GM21367 (cell line): ENCODE measurements around the gene PGK2.

Experiments
- ATAC-seq: cut with Tn5 transposase; IDR thresholded peaks from one replicate; pipeline ENCODE4 v1.9.1; 2021; ENCODE audit not compliant: unreplicated experiment

PGK2 gene

DNA sequence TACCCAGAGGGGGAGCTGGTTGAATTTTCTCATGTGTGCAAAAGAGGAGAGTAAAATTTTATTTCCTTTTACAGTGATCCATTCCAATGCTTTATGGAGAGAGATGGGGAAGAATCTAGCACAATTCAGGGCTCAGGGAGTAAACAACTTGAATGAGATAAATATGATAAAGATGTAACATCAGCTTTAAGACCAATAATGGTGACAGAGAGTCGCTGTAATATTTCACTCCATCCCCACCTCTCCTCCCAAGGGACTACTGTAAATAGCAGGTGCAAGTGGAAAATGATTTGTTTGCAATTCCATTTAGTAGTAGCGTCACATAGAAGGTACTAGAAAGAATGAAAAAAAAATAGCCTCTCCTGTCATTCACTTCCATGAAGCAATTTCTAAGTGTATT is 47.7 kb downstream of the PGK2 start:
- no peak for ATAC-seq

DNA sequence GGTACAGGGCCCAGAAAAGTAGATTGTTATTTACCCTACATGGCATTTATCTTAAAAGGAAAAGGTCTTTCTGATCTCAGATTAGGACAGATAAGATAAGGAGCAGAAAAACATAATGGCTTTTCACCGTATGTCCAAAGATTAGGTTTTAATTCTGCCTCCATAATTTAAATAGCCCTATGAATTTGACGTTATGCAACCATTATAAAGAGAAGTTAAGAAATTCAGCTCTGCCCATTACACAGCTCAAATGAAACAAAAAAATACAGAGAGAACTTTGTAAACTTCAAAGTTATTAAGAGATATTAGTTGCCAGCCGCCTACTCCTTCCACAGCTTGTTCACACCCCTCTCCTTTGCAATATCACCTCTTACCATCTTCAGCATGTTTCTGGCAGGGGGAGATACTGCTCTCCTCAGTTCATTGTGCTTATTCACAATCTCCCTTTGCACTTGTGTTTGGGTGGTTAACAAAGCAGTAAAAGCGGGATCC is 51.0 kb downstream of the PGK2 start:
- no peak for ATAC-seq
